Measurements from ENCODE around the gene NLRP1. TPM values are rescaled to one million over a fixed set of nuclear protein-coding genes. Genes with fewer than 3 reads are reported as not detected.
"Not testable (repeated sequence)": the region's sequence is repeated elsewhere in the genome, so short reads cannot be mapped to it uniquely, and the experiment has no call there.

The NLRP1 gene
- total RNA-seq, 4 donors from 2014 or later = 3.6 to 7.7 (median 6.9) TPM

GRCh38 chr17:5582209-5583185 lies 1.8 kb downstream of the NLRP1 start:
- ATAC-seq = no peak
- intact Hi-C loops (cut with DNase I; ENCODE audit: low total_unique reads) = no loop called here
- Histone ChIP-seq H3K27ac (peak overlapping the region in 2 of 4 donors; percentile 83 to 84), H3K36me3 (no peaks in the 10 kb centered on the region), H3K4me1 (peaks cover 19 to 21% of the 10 kb centered on the region in 2 donors), H3K27me3 (no peaks in the 10 kb centered on the region), H3K9me3 (no peaks in the 10 kb centered on the region), H3K4me3 (peak overlapping the region in 2 of 4 donors; percentile 53 to 59)
- TF ChIP-seq POLR2A (IDR thresholded peaks at IDR 0.05) (no peak), CTCF (IDR thresholded peaks at IDR 0.05 in 4 of 5, conservative IDR thresholded peaks at IDR 0.05 in 1 of 5) (no peak)
- no peak for DNase-seq
- in situ Hi-C loops (cut with MboI; ENCODE audit: low sequenced_read_pairs in 4 of 4) = loop anchor here in 2 of 4 donors (10.0 to 25.0 kb wide), 3 partner anchors 130 to 480 kb away; partner anchors contain the start of gene WSCD1 (in 2 of the 2)

GRCh38 chr17:5581655-5582054 lies 2.7 kb downstream of the NLRP1 start:
- ATAC-seq (no peak), DNase-seq (no peak)
- H3K4me1 ChIP-seq = peaks cover 17 to 19% of the 10 kb centered on the region in 2 donors
- no peaks in the 10 kb centered on the region for H3K36me3 ChIP-seq
- H3K4me3 ChIP-seq = no peak overlapping the region
- no peaks in the 10 kb centered on the region for H3K27me3 ChIP-seq
- no peaks in the 10 kb centered on the region for H3K9me3 ChIP-seq
- intact Hi-C loops (cut with DNase I; ENCODE audit: low total_unique reads) (no loop called here), in situ Hi-C loops (cut with MboI; ENCODE audit: low sequenced_read_pairs in 4 of 4) (loop anchor here in 2 of 4 donors (10.0 to 25.0 kb wide), 3 partner anchors 131 to 481 kb away; partner anchors contain the start of gene WSCD1 (in 2 of the 2))
- TF ChIP-seq CTCF (IDR thresholded peaks at IDR 0.05 in 4 of 5, conservative IDR thresholded peaks at IDR 0.05 in 1 of 5) (no peak), POLR2A (IDR thresholded peaks at IDR 0.05) (no peak)
- H3K27ac ChIP-seq = no peak overlapping the region

- no peaks in the 10 kb centered on the region for H3K9me3 ChIP-seq
- TF ChIP-seq POLR2A (IDR thresholded peaks at IDR 0.05) (no peak), CTCF (IDR thresholded peaks at IDR 0.05 in 4 of 5, conservative IDR thresholded peaks at IDR 0.05 in 1 of 5) (no peak)
- H3K4me3 ChIP-seq = no peak overlapping the region
- H3K27me3 ChIP-seq = no peaks in the 10 kb centered on the region
- peaks cover 13% of the 10 kb centered on the region in 2 donors for H3K4me1 ChIP-seq
- ATAC-seq = no peak
- DNase-seq = no peak
- in situ Hi-C loops (cut with MboI; ENCODE audit: low sequenced_read_pairs in 4 of 4) (loop anchor here in 2 of 4 donors (10.0 to 25.0 kb wide), 3 partner anchors 131 to 481 kb away; partner anchors contain the start of gene WSCD1 (in 2 of the 2)), intact Hi-C loops (cut with DNase I; ENCODE audit: low total_unique reads) (no loop called here)
- H3K36me3 ChIP-seq = no peaks in the 10 kb centered on the region
- H3K27ac ChIP-seq = no peak overlapping the region
Observed at GRCh38 chr17:5580969-5581368, 3.3 kb downstream of the NLRP1 start.

- Histone ChIP-seq H3K4me1 (peaks cover 7% of the 10 kb centered on the region in 2 donors), H3K27ac (no peak overlapping the region), H3K27me3 (no peaks in the 10 kb centered on the region), H3K4me3 (no peak overlapping the region), H3K9me3 (no peaks in the 10 kb centered on the region), H3K36me3 (no peaks in the 10 kb centered on the region)
- ATAC-seq (no peak), DNase-seq (no peak)
- in situ Hi-C loops (cut with MboI; ENCODE audit: low sequenced_read_pairs in 4 of 4) (loop anchor here in 2 of 4 donors (10.0 to 25.0 kb wide), 3 partner anchors 132 to 482 kb away; partner anchors contain the start of gene WSCD1 (in 2 of the 2)), intact Hi-C loops (cut with DNase I; ENCODE audit: low total_unique reads) (no loop called here)
- TF ChIP-seq CTCF (IDR thresholded peaks at IDR 0.05 in 4 of 5, conservative IDR thresholded peaks at IDR 0.05 in 1 of 5) = no peak
- no peak for TF ChIP-seq POLR2A (IDR thresholded peaks at IDR 0.05)
Observed at GRCh38 chr17:5580367-5580766, 3.9 kb downstream of the NLRP1 start.

- ATAC-seq; H3K27ac ChIP-seq; H3K4me1 ChIP-seq; H3K9me3 ChIP-seq; H3K4me3 ChIP-seq; DNase-seq; intact Hi-C loops (cut with DNase I; ENCODE audit: low total_unique reads); H3K27me3 ChIP-seq; H3K36me3 ChIP-seq: not testable (repeated sequence)
- in situ Hi-C loops (cut with MboI; ENCODE audit: low sequenced_read_pairs in 4 of 4) = loop anchor here in 2 of 4 donors (25.0 kb wide), 2 partner anchors 134 to 484 kb away; partner anchors contain the start of gene WSCD1 (in 2 of the 2)
Observed at GRCh38 chr17:5578768-5579167, 5.5 kb downstream of the NLRP1 start.

- H3K9me3 ChIP-seq; intact Hi-C loops (cut with DNase I; ENCODE audit: low total_unique reads); H3K27ac ChIP-seq; H3K4me1 ChIP-seq; in situ Hi-C loops (cut with MboI; ENCODE audit: low sequenced_read_pairs in 4 of 4); H3K36me3 ChIP-seq; ATAC-seq; DNase-seq; H3K4me3 ChIP-seq; H3K27me3 ChIP-seq: not testable (repeated sequence)
Observed at GRCh38 chr17:5573017-5573416, 11.3 kb downstream of the NLRP1 start.
